A673 (cell line): ENCODE measurements around the gene HLA-DRB1. TPM values are rescaled to one million over a fixed set of nuclear protein-coding genes. Genes with fewer than 3 reads are reported as not detected.

Experiments used
- BruUV-seq: library from RNA; stranded (reverse); fragments of 400-500 nt; replicated peaks from 2 replicates; lab custom pipeline; 2021; lab: Mats Ljungman, UMichigan
- CTCF ChIA-PET: fragments of 300-600 bp; sonication (Branson Sonifier 250); formaldehyde crosslinking; loops from one replicate; lab custom pipeline; 2022; ENCODE audit warnings: antibody characterized with exemption; lab: Charles Lee
- POLR2A ChIA-PET: fragments of 300-600 bp; sonication (Branson Sonifier 250); formaldehyde crosslinking; loops from one replicate; lab custom pipeline; 2022; ENCODE audit warnings: antibody characterized with exemption; ENCODE audit not compliant: low non-redundant PET; lab: Charles Lee
- DNase-seq: peaks from one replicate; pipeline ENCODE4 v3.0.0-alpha.2; 2015; ENCODE audit warnings: low spot score
- H3K27ac ChIP-seq: fragments of 200-600 bp; sonication (generic); 2 replicates; pipeline ENCODE4 v1.5.1; 2016; ENCODE audit warnings: mixed run types, low read depth, mild to moderate bottlenecking, mixed read lengths, antibody characterized with exemption, low read length; ENCODE audit not compliant: poor library complexity, severe bottlenecking
- H3K27me3 ChIP-seq: fragments of 200-600 bp; sonication (generic); replicated peaks from 2 replicates; pipeline ENCODE4 v1.6.1; 2017; ENCODE audit warnings: mixed run types, low read depth, mild to moderate bottlenecking, mixed read lengths, antibody characterized with exemption, low read length; ENCODE audit not compliant: insufficient read depth, poor library complexity
- H3K36me3 ChIP-seq: fragments of 200-600 bp; sonication (generic); 2 replicates; pipeline ENCODE4 v1.6.1; 2016; ENCODE audit warnings: mixed run types, mild to moderate bottlenecking, mixed read lengths, antibody characterized with exemption, low read length; ENCODE audit not compliant: insufficient read depth, poor library complexity, severe bottlenecking
- H3K4me1 ChIP-seq: fragments of 200-600 bp; sonication (generic); 2 replicates; pipeline ENCODE4 v1.6.1; 2017; ENCODE audit warnings: mixed run types, mild to moderate bottlenecking, mixed read lengths, antibody characterized with exemption, low read length; ENCODE audit not compliant: insufficient read depth, poor library complexity, severe bottlenecking
- H3K4me3 ChIP-seq: fragments of 200-600 bp; sonication (generic); 2 replicates; pipeline ENCODE4 v1.5.1; 2016; ENCODE audit warnings: low read depth, mixed run types, mild to moderate bottlenecking, mixed read lengths, low read length; ENCODE audit not compliant: poor library complexity, severe bottlenecking
- H3K9me3 ChIP-seq: fragments of 200-600 bp; sonication (generic); 2 replicates; pipeline ENCODE4 v1.6.1; 2016; ENCODE audit warnings: mixed run types, low read depth, mild to moderate bottlenecking, mixed read lengths, antibody characterized with exemption, low read length; ENCODE audit not compliant: poor library complexity, severe bottlenecking
- CTCF ChIP-seq: fragments of 300-800, 200-600 bp; sonication (generic); conservative IDR thresholded peaks from 2 replicates; pipeline ENCODE4 v1.5.1; 2017; ENCODE audit warnings: low read depth, mild to moderate bottlenecking, antibody characterized with exemption, low read length, moderate library complexity, mixed read lengths
- EZH2 ChIP-seq: fragments of 200-600 bp; sonication (generic); IDR thresholded peaks from 2 replicates; pipeline ENCODE4 v1.6.1; 2017; ENCODE audit warnings: borderline replicate concordance, low read depth, mild to moderate bottlenecking, mixed read lengths, antibody characterized with exemption, low read length; ENCODE audit not compliant: poor library complexity, severe bottlenecking
- intact Hi-C: fragments of 100-400 bp; cut with micrococcal nuclease; formaldehyde crosslinking; loops from one replicate; pipeline ENCODE4 v1.10.0; 2022; ENCODE audit not compliant: unreplicated experiment
- total RNA-seq: library from RNA; stranded (reverse); gene quantifications from 2 replicates; pipeline ENCODE4 v1.2.3, GENCODE V29; 2021

HLA-DRB1 gene
- total RNA-seq, 1 experiment from 2014 or later = not detected

- CTCF ChIA-PET = no interaction called here
- TF ChIP-seq EZH2 (no peak), CTCF (no peak)
Measured at GRCh38 chr6:32627831-32628230, 38.2 kb upstream of the HLA-DRB1 start.

GRCh38 chr6:32627249-32627648 is 37.6 kb upstream of the HLA-DRB1 start:
- no peaks in the 10 kb centered on the region for H3K27me3 ChIP-seq
- H3K4me3 ChIP-seq = no peak overlapping the region
- TF ChIP-seq CTCF = no peak
- TF ChIP-seq EZH2 = no peak
- ChIA-PET POLR2A (no interaction called here), CTCF (no interaction called here)
- no TSS peak for BruUV-seq
- H3K27ac ChIP-seq = no peak overlapping the region
- intact Hi-C loops = no loop called here
- no peaks in the 10 kb centered on the region for H3K9me3 ChIP-seq
- H3K36me3 ChIP-seq = no peaks in the 10 kb centered on the region
- no peaks in the 10 kb centered on the region for H3K4me1 ChIP-seq
- DNase-seq = no peak

More at GRCh38 chr6:32627831-32628230, 38.2 kb upstream of the HLA-DRB1 start:
- Histone ChIP-seq H3K27ac (no peak overlapping the region), H3K27me3 (no peaks in the 10 kb centered on the region), H3K4me3 (no peak overlapping the region), H3K4me1 (no peaks in the 10 kb centered on the region), H3K9me3 (no peaks in the 10 kb centered on the region), H3K36me3 (no peaks in the 10 kb centered on the region)
- POLR2A ChIA-PET = no interaction called here
- intact Hi-C loops = no loop called here
- BruUV-seq = no TSS peak
- peak; percentile 9 for DNase-seq

- Histone ChIP-seq H3K4me1 (no peaks in the 10 kb centered on the region), H3K4me3 (no peak overlapping the region), H3K9me3 (no peaks in the 10 kb centered on the region), H3K27me3 (no peaks in the 10 kb centered on the region), H3K27ac (no peak overlapping the region), H3K36me3 (no peaks in the 10 kb centered on the region)
- intact Hi-C loops = no loop called here
- ChIA-PET POLR2A (no interaction called here), CTCF (no interaction called here)
- BruUV-seq = no TSS peak
- DNase-seq = no peak
- TF ChIP-seq CTCF (no peak), EZH2 (no peak)
Measured at GRCh38 chr6:32625137-32625536, 35.5 kb upstream of the HLA-DRB1 start.
